Neural progenitor cell (in vitro differentiated cells): ENCODE measurements around the gene WAC.

Experiments
- CTCF ChIP-seq: fragments of 200-600 bp; sonication (generic); IDR thresholded peaks from 2 replicates; pipeline ENCODE4 v1.5.1; 2017; ENCODE audit warnings: antibody characterized with exemption, mild to moderate bottlenecking
- EZH2 ChIP-seq: fragments of 200-600 bp; sonication (generic); IDR thresholded peaks from 2 replicates; pipeline ENCODE4 v1.6.1; 2017; ENCODE audit warnings: antibody characterized with exemption, mild to moderate bottlenecking, moderate library complexity

GRCh38 chr10:28620251-28620650, 87.3 kb downstream of the WAC start:
- no peak for TF ChIP-seq CTCF
- TF ChIP-seq EZH2 = no peak
